ENCODE data around the gene BMAL2. TPM values are rescaled to one million over a fixed set of nuclear protein-coding genes. Genes with fewer than 3 reads are reported as not detected.
A peak's percentile ranks its signal among the peaks of the same experiment; 100 is the strongest.

The BMAL2 gene
- total RNA-seq, 1 donor from 2014 or later, result 8.0 TPM

GRCh38 chr12:27319848-27320247 is 12.8 kb upstream of the BMAL2 start:
- TF ChIP-seq, protein P1, sequence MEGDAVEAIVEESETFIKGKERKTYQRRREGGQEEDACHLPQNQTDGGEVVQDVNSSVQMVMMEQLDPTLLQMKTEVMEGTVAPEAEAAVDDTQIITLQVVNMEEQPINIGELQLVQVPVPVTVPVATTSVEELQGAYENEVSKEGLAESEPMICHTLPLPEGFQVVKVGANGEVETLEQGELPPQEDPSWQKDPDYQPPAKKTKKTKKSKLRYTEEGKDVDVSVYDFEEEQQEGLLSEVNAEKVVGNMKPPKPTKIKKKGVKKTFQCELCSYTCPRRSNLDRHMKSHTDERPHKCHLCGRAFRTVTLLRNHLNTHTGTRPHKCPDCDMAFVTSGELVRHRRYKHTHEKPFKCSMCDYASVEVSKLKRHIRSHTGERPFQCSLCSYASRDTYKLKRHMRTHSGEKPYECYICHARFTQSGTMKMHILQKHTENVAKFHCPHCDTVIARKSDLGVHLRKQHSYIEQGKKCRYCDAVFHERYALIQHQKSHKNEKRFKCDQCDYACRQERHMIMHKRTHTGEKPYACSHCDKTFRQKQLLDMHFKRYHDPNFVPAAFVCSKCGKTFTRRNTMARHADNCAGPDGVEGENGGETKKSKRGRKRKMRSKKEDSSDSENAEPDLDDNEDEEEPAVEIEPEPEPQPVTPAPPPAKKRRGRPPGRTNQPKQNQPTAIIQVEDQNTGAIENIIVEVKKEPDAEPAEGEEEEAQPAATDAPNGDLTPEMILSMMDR (conservative IDR thresholded peaks at IDR 0.05), result no peak
- Mint-ChIP-seq H3K36me3 (ENCODE audit: low read depth) (peaks cover 3% of the 10 kb centered on the region), H3K9me3 (no peaks in the 10 kb centered on the region), H3K4me3 (no peak overlapping the region), H3K4me1 (no peaks in the 10 kb centered on the region), H3K27me3 (ENCODE audit: low read depth) (no peaks in the 10 kb centered on the region), H3K27ac (ENCODE audit: unreplicated experiment) (no peak overlapping the region)
- no peak for DNase-seq (ENCODE audit: low read depth, low spot score)

- Mint-ChIP-seq H3K4me1 (no peaks in the 10 kb centered on the region), H3K27me3 (ENCODE audit: low read depth) (no peaks in the 10 kb centered on the region), H3K27ac (ENCODE audit: unreplicated experiment) (no peak overlapping the region), H3K36me3 (ENCODE audit: low read depth) (no peaks in the 10 kb centered on the region), H3K9me3 (no peaks in the 10 kb centered on the region), H3K4me3 (no peak overlapping the region)
- DNase-seq (ENCODE audit: low read depth, low spot score), result no peak
- TF ChIP-seq, protein P1 (conservative IDR thresholded peaks at IDR 0.05), result no peak
Observed at GRCh38 chr12:27324530-27324929, 8.1 kb upstream of the BMAL2 start.

GRCh38 chr12:27330846-27331245 is 1.8 kb upstream of the BMAL2 start:
- no peak overlapping the region for H3K27ac Mint-ChIP-seq (ENCODE audit: unreplicated experiment)
- TF ChIP-seq, protein P1 (conservative IDR thresholded peaks at IDR 0.05), result no peak
- H3K4me1 Mint-ChIP-seq, result peaks cover 19% of the 10 kb centered on the region
- peak overlapping the region; percentile 70 for H3K4me3 Mint-ChIP-seq
- no peak for DNase-seq (ENCODE audit: low read depth, low spot score)
- H3K9me3 Mint-ChIP-seq, result no peaks in the 10 kb centered on the region
- H3K36me3 Mint-ChIP-seq (ENCODE audit: low read depth), result no peaks in the 10 kb centered on the region
- peaks cover 48% of the 10 kb centered on the region for H3K27me3 Mint-ChIP-seq (ENCODE audit: low read depth)

DNA sequence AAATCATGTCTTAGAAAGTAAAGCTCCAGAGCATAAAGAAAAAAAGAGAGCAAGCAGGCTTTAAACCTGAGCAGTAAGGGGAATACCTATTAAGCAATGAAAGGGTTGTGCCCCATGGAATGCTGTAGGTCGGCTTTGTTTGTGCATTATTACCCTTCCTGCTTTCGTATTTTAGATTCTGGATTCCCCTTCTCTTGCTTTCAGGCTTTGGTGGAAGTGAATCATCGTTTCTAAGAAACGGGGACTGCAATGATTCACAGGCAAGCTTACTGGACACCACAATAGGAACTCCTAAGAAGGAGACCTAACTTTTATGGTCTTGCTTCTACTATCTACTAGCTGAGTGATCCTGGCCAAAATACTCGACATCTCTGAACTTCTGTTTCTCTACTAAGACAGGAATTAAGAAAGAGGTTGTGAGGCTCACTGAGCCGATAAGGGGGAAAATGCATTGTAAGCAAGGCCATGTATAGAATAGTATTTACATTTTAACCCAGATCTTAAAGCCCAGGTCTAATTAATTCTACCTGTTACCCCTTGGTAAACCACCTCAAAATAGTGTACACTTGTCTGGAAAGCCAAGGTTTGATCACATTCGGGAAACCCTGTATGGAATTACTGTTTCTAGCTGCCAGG is 1.2 kb upstream of the BMAL2 start:
- Mint-ChIP-seq H3K9me3 (no peaks in the 10 kb centered on the region), H3K4me3 (peak overlapping the region; percentile 70), H3K27ac (ENCODE audit: unreplicated experiment) (no peak overlapping the region), H3K36me3 (ENCODE audit: low read depth) (no peaks in the 10 kb centered on the region), H3K27me3 (ENCODE audit: low read depth) (peaks cover 54% of the 10 kb centered on the region), H3K4me1 (peaks cover 19% of the 10 kb centered on the region)
- TF ChIP-seq, protein P1 (conservative IDR thresholded peaks at IDR 0.05), result no peak
- no peak for DNase-seq (ENCODE audit: low read depth, low spot score)

DNA sequence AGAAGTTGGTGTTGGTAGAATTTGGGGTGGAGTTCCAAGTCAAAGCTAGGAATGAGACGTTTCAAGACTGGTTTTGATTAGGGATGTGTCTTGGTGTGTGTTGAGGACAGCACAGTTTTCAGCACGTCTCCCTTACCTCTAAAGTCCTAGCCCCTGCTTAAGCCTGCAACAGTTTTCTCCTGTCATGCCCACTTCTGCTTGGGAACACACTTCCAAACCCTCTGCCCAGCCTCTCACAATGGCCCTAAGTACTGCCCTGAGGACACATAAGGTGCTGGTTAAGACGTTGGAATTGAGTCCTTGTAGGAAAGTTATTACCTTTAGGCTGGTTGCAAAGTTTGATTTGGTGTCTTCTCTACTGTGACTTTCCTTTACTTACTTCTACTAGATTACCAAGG is 710 bp upstream of the BMAL2 start:
- Mint-ChIP-seq H3K27ac (ENCODE audit: unreplicated experiment) (no peak overlapping the region), H3K4me3 (peak overlapping the region; percentile 81), H3K4me1 (peaks cover 19% of the 10 kb centered on the region), H3K36me3 (ENCODE audit: low read depth) (no peaks in the 10 kb centered on the region), H3K9me3 (no peaks in the 10 kb centered on the region), H3K27me3 (ENCODE audit: low read depth) (peaks cover 55% of the 10 kb centered on the region)
- TF ChIP-seq, protein P1 (conservative IDR thresholded peaks at IDR 0.05), result no peak
- DNase-seq (ENCODE audit: low read depth, low spot score), result no peak

Data from neural crest cell (in vitro differentiated cells).